Activated gamma-delta T cell treated with anti-CD3 and anti-CD28 coated beads, Interleukin-2, amount 50 U/mL, for 16 hours (primary cell): ENCODE results near the gene GABPA.
"Not testable (repeated sequence)": the region's sequence is repeated elsewhere in the genome, so short reads cannot be mapped to it uniquely, and the experiment has no call there.

ENCODE experiments used
- DNase-seq: peaks from one replicate; pipeline ENCODE4 v3.0.0-alpha.2; 2020; ENCODE audit warnings: low read depth

GABPA gene

GRCh38 chr21:25734904-25735645 lies at the start of gene GABPA, which contains the start of gene ATP5PF:
GABPA (plus strand) TSS chr21:25734972; CDS start chr21:25741599, 6,627 bp downstream.
ATP5PF (minus strand) TSS chr21:25734904; CDS start chr21:25729794, 5,110 bp downstream.
- DNase-seq, result peak; percentile 96

GRCh38 chr21:25687787-25688186 lies 47.0 kb upstream of the GABPA start:
- no peak for DNase-seq

- DNase-seq, result no peak
Measured at GRCh38 chr21:25688275-25689155, 46.3 kb upstream of the GABPA start.

DNA sequence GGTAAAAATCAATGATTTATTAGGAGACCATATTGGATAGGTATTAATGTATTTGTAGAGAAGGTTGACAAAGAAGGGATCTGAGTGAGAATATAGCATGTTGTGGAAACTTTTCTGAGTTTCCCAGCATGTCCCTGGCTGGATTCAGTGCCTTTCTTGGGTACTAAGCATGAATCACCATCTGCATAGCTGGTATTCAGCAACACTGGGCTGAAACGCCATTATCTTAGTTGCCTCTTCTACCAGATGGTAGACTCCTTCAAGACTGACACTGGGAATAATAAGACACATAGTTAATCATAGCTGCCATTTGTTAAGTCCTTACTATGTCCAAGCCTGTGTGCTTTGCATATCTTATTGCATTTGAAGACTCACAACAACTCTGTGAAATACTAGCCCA lies 45.5 kb upstream of the GABPA start:
- DNase-seq, result no peak

DNA sequence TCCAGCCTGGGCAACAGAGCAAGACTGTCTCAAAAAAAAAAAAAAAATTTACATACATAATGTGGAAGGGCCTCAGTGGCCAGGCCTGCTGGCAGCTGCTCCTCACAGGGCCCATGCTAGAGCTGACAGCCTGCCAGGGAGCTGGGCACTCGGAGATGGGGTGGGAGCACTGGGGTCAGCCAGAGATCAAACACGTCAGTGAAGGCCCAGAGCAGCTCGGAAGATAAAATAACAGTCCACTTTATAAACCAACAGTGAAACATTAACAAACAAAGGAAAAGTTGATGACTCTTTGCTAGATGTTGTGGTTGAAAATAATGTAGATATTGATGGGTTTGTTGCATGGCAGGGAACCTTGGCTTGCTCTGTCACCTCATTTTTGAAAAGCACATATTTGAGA lies 42.8 kb upstream of the GABPA start:
- no peak for DNase-seq

GRCh38 chr21:25695461-25695860 lies 39.3 kb upstream of the GABPA start:
- DNase-seq, result not testable (repeated sequence)

DNA sequence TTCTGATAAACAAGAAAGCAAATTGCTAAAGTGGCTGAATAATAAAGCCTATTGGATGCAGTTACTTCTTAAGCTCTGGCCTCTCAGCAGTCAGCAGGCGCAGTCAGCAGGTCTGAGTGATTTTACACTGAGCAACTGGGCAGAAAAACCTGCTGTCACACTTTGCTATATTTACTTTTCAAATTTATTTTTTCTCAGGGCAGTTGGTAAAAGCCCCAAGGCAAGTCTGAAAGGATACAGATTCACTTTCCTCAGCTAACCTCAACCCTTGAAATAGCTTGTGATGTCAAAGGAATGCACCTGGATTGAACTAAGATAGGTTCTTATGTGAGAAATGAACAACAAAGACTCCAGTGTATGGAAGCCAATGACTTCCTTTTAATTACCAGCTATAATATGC lies 34.0 kb upstream of the GABPA start:
- no peak for DNase-seq

DNA sequence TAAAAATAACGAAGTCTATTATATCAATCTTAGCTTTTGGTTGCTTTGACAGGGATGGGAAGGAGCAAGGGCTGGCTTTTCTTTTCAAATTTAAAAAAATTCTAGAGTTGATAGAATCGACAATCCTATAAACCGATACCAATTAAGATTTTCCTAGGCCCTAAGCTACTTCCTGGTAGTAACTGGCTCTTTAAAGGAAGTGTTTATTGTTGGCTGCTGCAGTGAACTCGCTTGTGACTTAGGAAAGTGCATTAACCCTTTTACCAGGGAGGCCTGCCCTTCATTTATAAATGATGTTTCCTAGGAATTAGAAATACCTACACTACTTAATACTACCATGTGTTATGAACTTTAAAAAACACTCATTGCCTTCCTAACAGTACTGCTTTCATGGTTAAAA lies 33.2 kb upstream of the GABPA start:
- DNase-seq, result no peak

DNA sequence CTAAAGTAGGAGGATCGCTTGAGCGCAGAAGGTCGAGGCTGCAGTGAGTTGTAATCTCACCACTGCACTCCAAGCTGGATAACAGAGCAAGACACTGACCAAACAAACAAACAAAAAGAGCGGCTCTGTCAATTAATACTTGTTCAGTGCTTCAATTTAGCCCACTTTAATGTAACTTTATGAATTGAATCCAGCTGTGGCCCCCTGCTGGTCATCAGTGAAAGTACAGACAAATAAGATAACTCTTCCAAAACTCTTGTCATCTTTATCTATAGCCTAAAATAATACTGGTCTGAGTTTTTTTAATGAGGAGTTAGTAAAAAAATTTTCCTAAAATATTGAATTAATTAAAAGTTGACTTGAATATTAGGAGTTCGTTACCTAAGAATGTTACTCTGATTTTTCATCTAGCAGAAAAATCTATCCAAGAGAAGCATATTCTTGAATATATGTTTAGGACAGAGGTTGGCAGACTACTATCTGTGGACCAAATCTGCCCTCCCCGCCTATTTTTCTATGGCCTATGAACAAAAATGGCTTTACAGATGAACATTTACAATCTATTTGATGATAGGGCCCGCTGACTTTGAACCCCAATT lies 26.2 kb upstream of the GABPA start:
- DNase-seq, result peak; percentile 31

GRCh38 chr21:25709684-25710265 lies 25.0 kb upstream of the GABPA start:
- DNase-seq, result no peak

DNA sequence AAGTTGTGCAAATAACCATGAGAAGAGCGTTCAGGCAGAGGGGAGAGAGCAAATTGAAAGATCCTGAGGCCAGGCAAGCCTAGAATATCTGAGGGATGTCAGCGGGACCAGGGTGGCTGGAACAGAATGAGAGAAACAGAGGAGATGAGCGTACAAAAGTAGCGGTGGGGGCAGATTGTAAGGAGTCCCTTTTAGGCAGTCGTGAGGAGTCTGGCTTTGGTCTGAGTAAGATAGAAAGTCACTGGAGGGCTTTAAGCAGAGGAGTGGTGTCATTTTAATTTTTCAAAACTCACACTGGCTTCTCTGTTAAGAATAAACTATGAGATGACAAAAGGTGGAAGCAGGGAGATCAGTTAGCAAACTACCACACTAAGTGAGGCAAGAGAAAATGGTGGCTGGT lies 24.2 kb upstream of the GABPA start:
- no peak for DNase-seq

DNA sequence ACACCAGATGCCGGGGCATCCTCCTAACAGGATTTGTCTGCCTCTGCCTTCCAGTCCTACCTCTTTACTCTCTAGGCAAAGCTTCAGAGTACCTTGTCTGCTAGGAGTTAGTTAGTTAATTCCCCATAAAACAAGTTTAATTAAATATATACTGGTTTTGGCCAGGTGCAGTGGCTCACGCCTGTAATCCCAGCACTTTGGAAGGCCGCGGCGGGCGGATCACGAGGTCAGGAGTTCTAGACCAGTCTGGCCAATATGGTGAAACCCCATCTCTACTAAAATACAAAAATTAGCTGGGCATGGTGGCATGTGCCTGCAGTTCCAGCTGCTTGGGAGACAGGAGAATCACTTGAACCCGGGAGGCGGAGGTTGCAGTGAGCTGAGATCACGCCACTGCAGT lies 20.7 kb upstream of the GABPA start:
- not testable (repeated sequence) for DNase-seq

DNA sequence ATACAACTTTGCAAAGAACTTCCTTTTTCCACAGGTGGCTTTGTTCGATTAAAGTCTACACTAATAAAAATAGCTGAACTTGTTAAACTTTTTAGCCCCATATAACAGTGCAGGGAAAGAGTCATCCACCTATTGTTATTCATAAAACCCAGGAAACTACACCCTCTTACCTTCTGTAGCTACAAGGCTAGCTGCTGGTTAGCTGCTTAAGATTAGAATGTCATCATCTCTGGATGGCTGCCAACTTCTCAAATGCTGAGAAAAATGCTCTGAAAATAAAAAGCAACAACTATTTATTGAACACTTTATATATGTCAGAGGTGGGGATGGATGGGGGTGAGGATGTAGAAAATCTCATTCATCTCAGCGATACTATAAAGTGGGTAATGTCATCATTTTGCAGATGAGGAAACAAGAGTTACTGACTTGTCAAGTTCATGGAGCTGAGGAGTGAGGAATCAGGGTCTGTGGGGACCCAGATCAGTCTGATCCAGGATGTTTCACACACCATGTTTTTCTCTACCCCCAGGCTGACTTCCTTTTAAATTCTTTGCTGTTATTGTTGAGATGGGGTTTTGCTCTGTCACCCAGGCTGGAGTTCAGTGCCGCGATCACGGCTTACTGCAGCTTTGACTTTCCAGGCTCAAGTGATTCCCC lies 17.2 kb upstream of the GABPA start:
- no peak for DNase-seq

DNA sequence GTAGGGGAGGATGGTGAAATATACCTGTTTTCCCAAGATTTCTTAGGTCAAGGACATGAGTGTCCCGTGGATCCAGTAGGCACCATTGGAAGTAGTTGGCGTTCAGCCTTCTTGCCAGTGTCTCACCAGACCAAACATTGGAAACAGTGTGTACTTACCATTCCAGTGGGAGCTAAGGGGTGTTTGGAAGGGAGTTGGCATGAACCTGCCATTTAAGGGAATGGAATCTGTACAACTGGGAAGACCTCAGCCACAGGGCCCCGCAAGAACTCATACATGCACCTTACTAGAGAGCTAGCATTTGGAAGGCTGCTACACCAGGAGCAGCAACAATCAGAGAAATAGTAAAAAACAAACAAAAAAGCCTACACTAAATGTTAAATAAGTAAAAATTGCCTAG lies 12.8 kb upstream of the GABPA start:
- no peak for DNase-seq

GRCh38 chr21:25722631-25723030 lies 12.1 kb upstream of the GABPA start:
- DNase-seq, result no peak

DNA sequence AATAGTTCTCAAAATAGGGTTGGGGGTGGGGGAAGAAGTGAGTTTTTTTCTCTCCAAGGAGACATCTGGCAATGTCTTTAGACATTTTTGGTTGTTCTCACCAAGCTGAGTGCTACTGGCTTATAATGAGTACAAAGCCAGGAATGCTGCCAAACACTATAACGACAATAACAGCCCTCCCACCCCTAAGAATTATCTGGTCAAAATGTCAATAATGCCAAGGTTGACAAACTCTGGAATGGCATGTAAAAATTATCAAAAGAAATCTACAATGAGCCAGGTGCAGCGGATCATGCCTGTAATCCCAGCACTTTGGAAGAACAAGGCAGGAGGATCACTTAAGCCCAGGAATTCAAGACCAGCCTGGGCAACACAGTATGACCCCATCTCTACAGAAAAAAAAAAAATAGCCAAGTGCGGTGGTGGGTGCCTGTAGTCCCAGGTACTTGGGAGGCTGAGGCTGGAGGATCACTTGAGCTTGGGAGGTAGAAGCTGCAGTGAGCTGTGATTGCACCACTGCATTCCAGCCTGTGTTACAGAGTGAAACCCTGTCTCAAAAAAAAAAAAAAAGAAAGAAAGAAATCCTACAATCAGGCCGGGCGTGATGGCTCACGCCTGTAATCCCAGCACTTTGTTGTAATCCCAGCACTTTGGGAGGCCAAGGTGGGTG lies 2.5 kb upstream of the GABPA start:
- DNase-seq, result no peak

- peak; percentile 11 for DNase-seq
Measured at GRCh38 chr21:25733859-25734653, 716 bp upstream of the GABPA start.

DNA sequence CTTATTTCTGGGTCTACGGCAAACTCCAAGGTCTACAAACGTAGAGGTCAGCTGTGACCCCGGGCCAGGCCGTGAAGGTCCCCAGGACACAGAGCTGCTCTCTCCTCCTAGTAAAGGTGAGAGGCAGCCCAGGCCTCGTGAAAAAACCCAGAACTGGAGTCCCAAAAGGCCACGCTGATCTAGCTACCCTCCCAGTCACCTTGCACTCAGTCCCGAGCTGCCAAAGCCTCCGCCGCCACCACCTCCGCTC lies 193 bp upstream of the GABPA start:
- DNase-seq, result no peak

GRCh38 chr21:25735646-25736597 lies 1.1 kb downstream of the GABPA start:
- DNase-seq, result no peak

DNA sequence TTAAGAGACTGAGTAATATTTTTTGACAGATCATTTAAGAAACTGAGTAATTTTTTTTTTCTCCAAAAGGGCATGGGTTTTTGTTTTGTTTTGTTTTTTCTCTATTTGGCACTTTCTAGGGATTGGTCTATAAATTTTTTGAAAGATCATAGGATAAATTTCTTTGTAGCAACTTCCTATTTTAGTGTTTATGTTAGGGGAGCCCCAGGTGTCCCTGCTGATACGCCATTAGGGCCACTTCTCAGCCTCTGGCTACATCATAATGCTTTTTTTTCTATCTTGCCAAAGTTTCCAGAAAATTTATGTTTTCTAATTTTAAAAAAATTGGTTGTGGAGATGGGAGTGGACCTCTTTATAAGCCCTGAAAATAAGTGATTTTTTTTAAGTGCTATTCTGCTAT lies 2.6 kb downstream of the GABPA start:
- DNase-seq, result no peak
